ENCODE data around the gene NUP58. TPM values are rescaled to one million over a fixed set of nuclear protein-coding genes. Genes with fewer than 3 reads are reported as not detected.
"Not testable (repeated sequence)": the region's sequence is repeated elsewhere in the genome, so short reads cannot be mapped to it uniquely, and the experiment has no call there.

NUP58 gene
- total and polyA plus RNA-seq, 2 experiments from 2014 or later = 22.6 to 54.8 TPM

DNA sequence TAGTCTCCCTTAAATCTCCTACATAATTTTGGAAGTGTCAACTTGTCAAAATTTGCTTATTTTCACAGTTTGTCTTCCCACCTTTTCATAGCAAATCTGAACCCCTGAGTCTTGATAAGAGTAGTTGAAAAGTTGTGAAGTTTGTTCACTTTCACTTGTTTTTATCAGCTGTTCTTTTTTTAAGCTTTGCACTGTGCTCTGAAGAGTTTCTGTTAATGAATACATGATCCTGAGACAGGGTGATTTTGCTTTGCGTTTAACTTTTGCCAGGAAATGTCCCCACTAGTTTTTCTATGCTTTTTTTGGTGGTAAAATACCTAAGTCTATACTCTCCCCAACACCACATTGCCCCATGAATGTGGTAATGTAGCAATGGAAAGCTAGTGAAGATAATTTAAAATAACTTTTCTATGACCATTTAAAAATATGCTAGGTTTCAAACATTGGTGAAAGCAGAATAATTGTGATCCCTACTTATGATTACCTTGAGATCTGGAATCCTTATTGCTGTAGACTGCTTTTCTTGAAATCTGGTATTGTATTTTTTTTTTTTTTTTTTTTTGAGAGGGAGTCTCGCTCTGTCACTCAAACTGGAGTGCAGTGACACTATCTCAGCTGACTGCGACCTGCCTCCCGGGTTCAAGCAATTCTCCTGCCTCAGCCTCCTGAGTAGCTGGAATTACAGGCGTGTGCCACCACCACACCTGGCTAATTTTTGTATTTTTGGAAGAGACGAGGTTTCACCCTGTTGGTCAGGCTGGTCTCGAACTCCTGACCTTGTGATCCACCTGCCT lies 5.4 kb downstream of the NUP58 start:
- Histone ChIP-seq H3K27me3 (replicated peaks; ENCODE audit: insufficient read depth) (no peaks in the 10 kb centered on the region), H3K79me2 (ENCODE audit: insufficient read depth) (peaks cover 98% of the 10 kb centered on the region), H3K9ac (no peak overlapping the region), H3K27ac (no peak overlapping the region), H2AFZ (no peak overlapping the region), H3K4me2 (ENCODE audit: unreplicated experiment) (no peak overlapping the region), H3K9me3 (ENCODE audit: low read depth) (no peaks in the 10 kb centered on the region), H3K4me1 (ENCODE audit: insufficient read depth) (peaks cover 6% of the 10 kb centered on the region), H3K9me2 (ENCODE audit: insufficient read depth) (no peaks in the 10 kb centered on the region), H3K4me3 (no peak overlapping the region), H3K36me3 (ENCODE audit: low read depth) (peaks cover 45% of the 10 kb centered on the region), H4K20me1 (ENCODE audit: insufficient read depth) (no peaks in the 10 kb centered on the region; the same call in 1 of the 2 replicates), H3F3A (ENCODE audit: insufficient read depth) (peaks cover 8% of the 10 kb centered on the region)
- TF ChIP-seq EZH2 (IDR thresholded peaks at IDR 0.05; ENCODE audit: insufficient read depth, poor library complexity, severe bottlenecking) (no peak), EZH2phosphoT487 (IDR thresholded peaks at IDR 0.05; ENCODE audit: insufficient read depth, low read depth) (no peak)
- DNase-seq = no peak
- 92 to 96% methylated on average over 7 of the region's 7 CpGs for WGBS, 2 experiments (ENCODE audit: low coverage in 1 of 2, low lambda C conversion rate in 2 of 2, missing lambda C conversion rate in 2 of 2)
- in situ Hi-C loops (cut with MboI) = no loop called here

DNA sequence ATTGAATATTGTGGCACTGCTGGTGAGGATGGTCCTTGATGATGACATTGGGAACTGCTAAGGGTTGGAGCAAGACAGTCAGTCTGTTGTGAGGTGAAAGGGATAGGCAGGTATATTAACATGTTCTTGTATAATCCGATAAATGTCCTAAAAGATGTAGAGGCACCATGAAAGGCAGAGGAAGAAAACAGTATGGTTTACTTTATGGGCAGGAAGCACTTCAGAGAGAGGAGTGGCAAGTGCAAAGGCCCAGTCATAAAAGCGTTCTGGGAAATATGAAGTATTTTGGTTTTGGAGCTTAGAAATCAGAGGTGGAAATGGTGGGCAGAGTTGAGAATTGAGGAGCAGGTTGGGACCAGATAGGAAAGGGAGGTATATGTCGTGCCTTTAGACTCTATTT lies 9.5 kb downstream of the NUP58 start:
- WGBS, 2 experiments (ENCODE audit: low coverage in 1 of 2, low lambda C conversion rate in 2 of 2, missing lambda C conversion rate in 2 of 2) = 96 to 98% methylated on average over 3 of the region's 3 CpGs
- no peak overlapping the region for H3K9ac ChIP-seq
- no peaks in the 10 kb centered on the region for H4K20me1 ChIP-seq (ENCODE audit: insufficient read depth)
- peaks cover 97% of the 10 kb centered on the region for H3K79me2 ChIP-seq (ENCODE audit: insufficient read depth)
- TF ChIP-seq EZH2 (IDR thresholded peaks at IDR 0.05; ENCODE audit: insufficient read depth, poor library complexity, severe bottlenecking) (no peak), EZH2phosphoT487 (IDR thresholded peaks at IDR 0.05; ENCODE audit: insufficient read depth, low read depth) (no peak)
- no peak overlapping the region for H2AFZ ChIP-seq
- DNase-seq = no peak
- in situ Hi-C loops (cut with MboI) = no loop called here
- no peaks in the 10 kb centered on the region for H3K4me1 ChIP-seq (ENCODE audit: insufficient read depth)
- no peak overlapping the region for H3K4me3 ChIP-seq
- no peaks in the 10 kb centered on the region for H3K9me3 ChIP-seq (ENCODE audit: low read depth)
- H3F3A ChIP-seq (ENCODE audit: insufficient read depth) = peaks cover 8% of the 10 kb centered on the region; the same call in 1 of the 2 replicates
- no peaks in the 10 kb centered on the region for H3K27me3 ChIP-seq (replicated peaks; ENCODE audit: insufficient read depth)
- peaks cover 70% of the 10 kb centered on the region for H3K36me3 ChIP-seq (ENCODE audit: low read depth)
- no peaks in the 10 kb centered on the region for H3K9me2 ChIP-seq (ENCODE audit: insufficient read depth)
- no peak overlapping the region for H3K4me2 ChIP-seq (ENCODE audit: unreplicated experiment)
- no peak overlapping the region for H3K27ac ChIP-seq

DNA sequence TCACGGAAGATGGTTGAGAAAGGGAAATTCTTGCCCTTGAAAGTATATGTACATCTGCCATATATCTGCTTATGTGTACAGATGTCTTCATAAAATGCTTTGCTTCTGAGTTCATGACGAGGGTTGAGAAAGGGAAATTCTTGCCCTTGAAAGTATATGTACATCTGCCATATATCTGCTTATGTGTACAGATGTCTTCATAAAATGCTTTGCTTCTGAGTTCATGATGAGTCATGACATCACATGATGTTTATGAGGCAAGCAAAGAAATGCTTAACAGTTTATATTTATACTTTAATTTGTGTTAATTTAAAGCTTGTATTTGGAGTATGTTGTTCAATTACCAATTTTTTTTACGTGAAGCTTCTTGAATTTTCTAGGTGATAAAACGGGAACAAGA lies 17.5 kb downstream of the NUP58 start:
- H3K9me3 ChIP-seq (ENCODE audit: low read depth); in situ Hi-C loops (cut with MboI); H3K4me1 ChIP-seq (ENCODE audit: insufficient read depth); H3K9me2 ChIP-seq (ENCODE audit: insufficient read depth); H3K27me3 ChIP-seq (replicated peaks; ENCODE audit: insufficient read depth); H4K20me1 ChIP-seq (ENCODE audit: insufficient read depth); H3K4me2 ChIP-seq (ENCODE audit: unreplicated experiment); H2AFZ ChIP-seq; H3K4me3 ChIP-seq; H3K9ac ChIP-seq: not testable (repeated sequence)
- peak; percentile 71 for DNase-seq
- 74 to 83% methylated on average over 4 of the region's 4 CpGs for WGBS, 2 experiments (ENCODE audit: low coverage in 1 of 2, low lambda C conversion rate in 2 of 2, missing lambda C conversion rate in 2 of 2)
- Histone ChIP-seq H3K36me3 (ENCODE audit: low read depth) (peaks cover 81% of the 10 kb centered on the region), H3F3A (ENCODE audit: insufficient read depth) (peaks cover 15% of the 10 kb centered on the region; the same call in 1 of the 2 replicates), H3K27ac (peak overlapping the region; percentile 35; the same call in 1 of the 2 replicates), H3K79me2 (ENCODE audit: insufficient read depth) (peaks cover 82% of the 10 kb centered on the region)

DNA sequence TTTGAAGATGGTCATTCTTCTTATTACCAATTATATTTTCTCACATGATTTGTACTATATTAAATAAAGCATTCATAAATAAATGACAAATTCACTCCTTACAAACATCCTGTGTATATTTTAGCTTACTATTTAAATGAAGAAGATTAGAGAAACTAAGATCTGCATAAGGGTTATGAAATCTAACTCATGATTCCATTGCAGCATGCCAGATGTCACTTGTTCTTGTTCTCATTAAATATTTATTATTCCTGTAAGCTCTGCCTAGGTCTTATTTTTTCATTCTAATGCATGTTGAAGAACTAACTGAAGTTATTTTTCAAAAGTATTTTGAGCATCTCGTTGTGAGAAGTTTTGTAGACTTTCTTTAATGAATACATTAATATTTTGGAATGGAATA lies 18.3 kb downstream of the NUP58 start:
- Histone ChIP-seq H3K36me3 (ENCODE audit: low read depth) (peaks cover 80% of the 10 kb centered on the region), H3K27ac (peak overlapping the region; percentile 35; the same call in 1 of the 2 replicates), H2AFZ (no peak overlapping the region), H4K20me1 (ENCODE audit: insufficient read depth) (0 out of 2 replicates have a peak, but pooled peaks cover 3% of the 10 kb centered on the region), H3K4me1 (ENCODE audit: insufficient read depth) (peaks cover 9% of the 10 kb centered on the region), H3K9me3 (ENCODE audit: low read depth) (no peaks in the 10 kb centered on the region), H3K27me3 (replicated peaks; ENCODE audit: insufficient read depth) (no peaks in the 10 kb centered on the region), H3K9ac (no peak overlapping the region), H3K4me2 (ENCODE audit: unreplicated experiment) (no peak overlapping the region), H3F3A (ENCODE audit: insufficient read depth) (peaks cover 12% of the 10 kb centered on the region; the same call in 1 of the 2 replicates), H3K4me3 (no peak overlapping the region), H3K79me2 (ENCODE audit: insufficient read depth) (peaks cover 74% of the 10 kb centered on the region), H3K9me2 (ENCODE audit: insufficient read depth) (no peaks in the 10 kb centered on the region)
- WGBS, 2 experiments (ENCODE audit: low coverage in 1 of 2, low lambda C conversion rate in 2 of 2, missing lambda C conversion rate in 2 of 2) = 97 to 100% methylated on average over 1 of the region's 1 CpG
- no peak for TF ChIP-seq EZH2phosphoT487 (IDR thresholded peaks at IDR 0.05; ENCODE audit: insufficient read depth, low read depth)
- TF ChIP-seq EZH2 (IDR thresholded peaks at IDR 0.05; ENCODE audit: insufficient read depth, poor library complexity, severe bottlenecking) = no peak
- DNase-seq = no peak
- in situ Hi-C loops (cut with MboI) = no loop called here
